HG03064 (cell line): Measurements from ENCODE around the gene EBP.

Experiments
- ATAC-seq: cut with Tn5 transposase; IDR thresholded peaks from one replicate; pipeline ENCODE4 v1.9.1; 2021; ENCODE audit warnings: low read depth; ENCODE audit not compliant: unreplicated experiment

Gene EBP

GRCh38 chrX:48521353-48522243 lies at the start of gene EBP:
EBP (plus strand) TSS chrX:48521808; CDS start chrX:48523772, 1,964 bp downstream.
- ATAC-seq = peak; percentile 90

- no peak for ATAC-seq
Measured at GRCh38 chrX:48472225-48472624, 49.4 kb upstream of the EBP start.

GRCh38 chrX:48472851-48473703 lies 48.5 kb upstream of the EBP start:
- no peak for ATAC-seq

- ATAC-seq = no peak
Measured at GRCh38 chrX:48473704-48473990, 48.0 kb upstream of the EBP start.

GRCh38 chrX:48474127-48474526 lies 47.5 kb upstream of the EBP start:
- no peak for ATAC-seq

GRCh38 chrX:48474581-48474980 lies 47.0 kb upstream of the EBP start:
- ATAC-seq = no peak

GRCh38 chrX:48475296-48475695 lies 46.3 kb upstream of the EBP start:
- no peak for ATAC-seq

GRCh38 chrX:48475774-48476577 lies 45.6 kb upstream of the EBP start, which contains the start of gene FTSJ1:
FTSJ1 (plus strand) TSS chrX:48476199; CDS start chrX:48478048, 1,849 bp downstream.
- peak; percentile 70 for ATAC-seq

- ATAC-seq = no peak
Measured at GRCh38 chrX:48476919-48477318, 44.7 kb upstream of the EBP start.

- ATAC-seq = no peak
Measured at GRCh38 chrX:48477960-48478755, 43.5 kb upstream of the EBP start.

- no peak for ATAC-seq
Measured at GRCh38 chrX:48478806-48479205, 42.8 kb upstream of the EBP start.

- ATAC-seq = no peak
Measured at GRCh38 chrX:48480142-48480541, 41.5 kb upstream of the EBP start.

GRCh38 chrX:48480583-48480982 lies 41.0 kb upstream of the EBP start:
- ATAC-seq = no peak

GRCh38 chrX:48482526-48482925 lies 39.1 kb upstream of the EBP start:
- ATAC-seq = no peak

GRCh38 chrX:48487362-48487798 lies 34.2 kb upstream of the EBP start:
- ATAC-seq = no peak

GRCh38 chrX:48488034-48488433 lies 33.6 kb upstream of the EBP start:
- ATAC-seq = no peak

- ATAC-seq = no peak
Measured at GRCh38 chrX:48489296-48489695, 32.3 kb upstream of the EBP start.

- ATAC-seq = no peak
Measured at GRCh38 chrX:48489892-48490291, 31.7 kb upstream of the EBP start.

- ATAC-seq = no peak
Measured at GRCh38 chrX:48490661-48491060, 30.9 kb upstream of the EBP start.

- ATAC-seq = no peak
Measured at GRCh38 chrX:48491809-48492208, 29.8 kb upstream of the EBP start.
